ENCODE results near the gene PACS2.
"Not testable (repeated sequence)": the region's sequence is repeated elsewhere in the genome, so short reads cannot be mapped to it uniquely, and the experiment has no call there.

Gene PACS2

GRCh38 chr14:105351920-105352851 lies 37.6 kb downstream of the PACS2 start:
- peak; percentile 91 for DNase-seq

GRCh38 chr14:105353136-105353535 lies 38.6 kb downstream of the PACS2 start:
- DNase-seq, result no peak

- DNase-seq, result no peak
Observed at GRCh38 chr14:105354541-105354940, 40.0 kb downstream of the PACS2 start.

- no peak for DNase-seq
Observed at GRCh38 chr14:105355049-105355575, 40.6 kb downstream of the PACS2 start.

- no peak for DNase-seq
Observed at GRCh38 chr14:105355850-105356604, 41.5 kb downstream of the PACS2 start.

- no peak for DNase-seq
Observed at GRCh38 chr14:105356927-105357326, 42.4 kb downstream of the PACS2 start.

- no peak for DNase-seq
Observed at GRCh38 chr14:105357626-105358025, 43.1 kb downstream of the PACS2 start.

GRCh38 chr14:105358140-105358846 lies 43.7 kb downstream of the PACS2 start:
- no peak for DNase-seq

GRCh38 chr14:105358943-105359342 lies 44.4 kb downstream of the PACS2 start:
- DNase-seq, result no peak

GRCh38 chr14:105361412-105361811 lies 46.9 kb downstream of the PACS2 start:
- DNase-seq, result not testable (repeated sequence)

- DNase-seq, result peak; percentile 22
Observed at GRCh38 chr14:105363847-105364708, 49.5 kb downstream of the PACS2 start.

- no peak for DNase-seq
Observed at GRCh38 chr14:105365101-105365500, 50.6 kb downstream of the PACS2 start.

- DNase-seq, result no peak
Observed at GRCh38 chr14:105365681-105366080, 51.1 kb downstream of the PACS2 start.

GRCh38 chr14:105366386-105367074 lies 52.0 kb downstream of the PACS2 start:
- DNase-seq, result no peak

GRCh38 chr14:105367116-105368031 lies 52.8 kb downstream of the PACS2 start:
- no peak for DNase-seq

- no peak for DNase-seq
Observed at GRCh38 chr14:105368032-105368417, 53.5 kb downstream of the PACS2 start.

GRCh38 chr14:105368426-105368825 lies 53.9 kb downstream of the PACS2 start:
- no peak for DNase-seq

- DNase-seq, result no peak
Observed at GRCh38 chr14:105368910-105369652, 54.5 kb downstream of the PACS2 start.

GRCh38 chr14:105369653-105370040 lies 55.1 kb downstream of the PACS2 start:
- no peak for DNase-seq

GRCh38 chr14:105374389-105374788 lies 59.8 kb downstream of the PACS2 start:
- DNase-seq, result no peak
